Fibroblast of the conjunctiva (primary cell): Measurements from ENCODE around the gene ZNF121.
"Not testable (repeated sequence)": the region's sequence is repeated elsewhere in the genome, so short reads cannot be mapped to it uniquely, and the experiment has no call there.

ENCODE experiments used
- DNase-seq: peaks from one replicate; pipeline ENCODE4 v3.0.0-alpha.2; 2010; ENCODE audit warnings: low read depth

ZNF121 gene

DNA sequence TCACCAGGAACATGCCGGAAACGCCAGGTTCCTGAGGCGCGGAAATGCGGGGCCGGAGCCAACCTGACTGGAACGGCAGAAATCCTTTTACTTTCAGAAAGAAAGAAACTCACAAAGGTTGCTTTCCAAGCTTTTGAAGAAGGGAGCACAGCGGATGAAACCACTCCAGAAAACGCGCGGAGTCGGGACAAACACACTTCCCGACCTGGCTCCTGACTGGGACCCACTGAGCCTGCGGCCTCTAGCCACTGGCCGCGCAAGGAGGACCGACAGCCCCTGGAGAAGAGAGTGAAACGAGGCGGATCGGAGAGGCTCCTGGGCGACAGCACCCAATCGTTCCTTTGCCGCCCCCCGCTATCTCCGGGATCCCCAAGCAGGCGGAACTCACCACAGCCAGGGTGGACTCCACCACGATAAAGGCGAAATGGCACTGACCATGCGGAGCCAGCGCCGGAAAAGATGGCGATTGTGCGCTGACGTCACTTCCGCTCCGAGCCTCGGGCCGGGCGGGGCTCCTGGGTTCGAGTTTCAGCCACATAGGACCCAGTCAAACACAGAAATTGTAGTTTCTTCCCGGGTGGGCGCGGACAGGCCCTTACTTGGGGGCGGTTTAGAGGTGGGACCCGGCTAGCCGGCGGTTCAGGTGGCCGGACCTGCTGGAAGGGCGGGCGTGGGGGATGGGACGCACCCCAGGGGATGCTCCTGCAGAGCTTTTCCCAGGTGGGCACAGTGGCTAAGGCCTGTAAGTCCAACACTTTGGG, at the start of gene ZNF121:
TSS of gene ZNF121 (minus strand) at position 432 of the 761 bp plus-strand sequence. CDS start 16,407 bp downstream, outside the sequence.
- DNase-seq: peak; percentile 28

DNA sequence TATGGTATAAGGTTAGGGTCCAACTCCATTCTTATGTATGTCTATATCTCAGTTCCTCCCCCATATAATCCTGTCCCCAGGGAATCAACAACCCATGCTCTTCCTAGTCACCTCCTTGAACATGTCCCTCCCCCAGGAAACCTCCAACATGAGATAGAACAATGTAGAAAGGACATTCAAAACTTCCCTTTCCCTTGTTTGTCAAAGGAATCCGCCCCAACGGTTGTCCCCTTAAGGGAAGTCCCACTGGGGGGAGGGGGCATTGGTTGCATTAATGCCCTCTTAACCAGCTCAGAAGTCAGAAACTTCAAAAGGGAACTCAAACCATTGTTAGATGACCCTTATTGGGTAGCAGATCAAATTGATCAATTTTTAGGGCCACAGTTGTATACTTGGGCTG, 43.6 kb upstream of the ZNF121 start:
- no peak for DNase-seq

DNA sequence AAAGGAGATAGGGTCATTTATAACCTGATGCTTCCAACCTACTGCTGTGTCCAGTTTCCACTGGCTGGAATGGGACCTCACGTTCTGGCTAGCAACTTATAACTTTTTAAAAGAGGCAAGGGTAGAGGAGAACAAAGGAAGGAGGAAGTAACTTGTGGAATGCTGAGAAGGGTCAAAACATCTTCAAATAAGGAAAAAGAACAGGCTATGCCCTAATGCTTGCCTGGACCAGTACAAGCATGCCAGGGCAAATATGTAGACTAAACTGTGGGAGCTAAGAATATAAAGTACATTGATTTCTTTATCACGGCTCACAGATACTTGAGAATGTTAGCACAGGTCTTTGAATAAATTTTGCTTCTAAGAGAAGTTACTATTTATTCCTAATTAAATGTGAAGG, 38.2 kb upstream of the ZNF121 start:
- DNase-seq: no peak

DNA sequence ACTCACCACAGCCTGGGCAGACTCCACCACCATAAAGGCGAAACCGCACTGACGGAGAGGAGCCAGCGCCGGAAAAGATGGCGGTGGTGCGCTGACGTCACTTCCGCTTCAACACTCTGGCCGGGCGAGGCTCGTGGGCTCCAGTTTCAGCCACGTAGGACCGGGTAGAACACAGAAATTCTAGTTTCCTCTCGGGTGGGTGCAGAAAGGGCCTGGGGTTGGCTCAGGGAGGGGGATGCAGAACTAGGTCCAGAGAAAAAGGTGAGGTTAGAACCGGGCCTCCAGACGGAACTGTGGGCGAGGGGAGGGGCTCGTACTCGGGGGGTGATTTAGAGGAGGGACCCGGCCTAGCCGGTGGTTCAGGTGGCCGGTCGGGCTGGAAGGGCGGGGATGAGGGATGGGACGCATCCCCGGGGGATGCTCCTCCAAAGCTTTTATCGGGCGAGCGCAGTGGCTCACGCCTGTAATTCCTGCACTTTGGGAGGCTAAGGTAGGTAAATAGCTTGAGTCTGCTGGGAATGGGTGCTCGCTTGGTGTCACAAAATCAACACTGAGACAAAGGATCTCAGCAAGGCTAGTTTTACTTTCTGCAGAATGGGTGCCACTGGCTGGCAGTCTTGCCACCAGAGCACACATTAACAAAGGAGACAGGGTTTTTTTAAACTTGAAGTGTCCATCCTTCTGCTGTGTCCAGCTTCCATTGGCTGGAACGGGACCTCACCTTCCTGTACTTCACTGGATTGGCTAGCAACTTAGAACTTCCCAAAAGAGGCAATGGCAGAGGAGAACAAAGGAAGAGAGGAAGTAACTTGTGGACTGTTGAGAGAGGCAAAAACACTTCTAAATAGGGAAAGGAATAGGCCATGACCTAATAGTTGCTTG, 37.1 kb upstream of the ZNF121 start, which contains the start of gene ZNF561:
TSS of gene ZNF561 (minus strand) at position 77 of the 882 bp plus-strand sequence. CDS start 1,776 bp downstream, outside the sequence.
- peak; percentile 62 for DNase-seq

DNA sequence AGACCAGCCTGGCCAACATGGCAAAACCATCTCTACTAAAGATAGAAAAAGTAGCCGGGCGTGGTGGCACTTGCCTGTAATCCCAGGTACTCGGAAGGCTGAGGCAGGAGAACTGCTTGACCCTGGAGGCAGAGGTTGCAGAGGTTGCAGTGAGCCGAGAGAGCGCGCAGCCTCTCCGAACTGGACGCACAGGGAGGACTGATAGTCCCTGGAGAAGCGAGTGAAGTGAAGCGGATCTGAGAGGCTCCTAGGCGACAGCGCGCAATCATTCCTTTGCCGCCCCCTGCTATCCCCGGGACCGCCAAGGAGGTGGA, 36.5 kb upstream of the ZNF121 start:
- no peak for DNase-seq

DNA sequence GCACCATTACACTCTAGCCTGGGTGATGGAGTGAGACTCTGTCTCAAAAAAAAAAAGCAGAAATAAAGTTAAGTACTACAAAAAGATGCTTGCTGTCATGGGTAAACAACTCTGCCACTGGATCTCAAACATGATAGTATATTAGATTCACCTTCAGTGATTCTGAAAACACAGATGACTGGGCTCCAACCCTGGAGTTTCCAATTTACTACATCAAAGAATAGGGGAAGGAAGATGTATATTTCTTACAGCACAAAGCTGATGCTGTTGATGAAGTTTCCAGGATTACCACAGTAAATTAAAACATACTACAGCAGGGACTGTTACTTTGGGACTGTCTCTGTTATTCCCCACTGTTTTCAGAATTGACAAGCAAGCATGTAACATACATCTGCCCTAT, 31.5 kb upstream of the ZNF121 start:
- no peak for DNase-seq

DNA sequence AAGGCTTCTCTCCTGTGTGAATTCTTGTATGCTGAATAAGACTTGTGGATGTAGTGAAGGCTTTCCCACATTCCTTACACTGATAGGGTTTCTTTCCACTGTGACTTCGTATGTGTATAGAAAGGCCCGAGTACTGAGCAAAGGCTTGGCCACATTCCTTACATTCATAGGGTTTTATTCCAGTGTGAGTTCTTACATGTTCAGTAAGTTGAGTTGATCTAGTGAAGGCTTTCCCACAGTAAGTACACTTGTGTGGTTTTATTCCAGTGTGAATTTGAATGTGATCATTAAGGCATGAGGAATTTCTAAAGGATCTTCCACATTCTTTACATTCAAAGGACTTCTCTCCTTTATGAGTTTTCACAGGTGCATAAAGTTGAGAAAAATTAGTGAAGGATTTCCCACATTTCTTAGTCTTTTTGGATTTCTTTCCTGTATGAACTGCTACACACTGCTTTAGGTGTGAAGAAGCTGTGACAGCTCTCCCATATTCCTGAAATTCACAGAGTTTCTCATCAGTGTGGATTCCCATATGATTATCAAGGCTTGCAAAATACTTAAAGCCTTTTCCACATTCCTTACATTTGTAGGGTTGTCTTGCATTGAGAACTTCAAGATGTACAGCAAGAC, 26.3 kb upstream of the ZNF121 start:
- DNase-seq: no peak

DNA sequence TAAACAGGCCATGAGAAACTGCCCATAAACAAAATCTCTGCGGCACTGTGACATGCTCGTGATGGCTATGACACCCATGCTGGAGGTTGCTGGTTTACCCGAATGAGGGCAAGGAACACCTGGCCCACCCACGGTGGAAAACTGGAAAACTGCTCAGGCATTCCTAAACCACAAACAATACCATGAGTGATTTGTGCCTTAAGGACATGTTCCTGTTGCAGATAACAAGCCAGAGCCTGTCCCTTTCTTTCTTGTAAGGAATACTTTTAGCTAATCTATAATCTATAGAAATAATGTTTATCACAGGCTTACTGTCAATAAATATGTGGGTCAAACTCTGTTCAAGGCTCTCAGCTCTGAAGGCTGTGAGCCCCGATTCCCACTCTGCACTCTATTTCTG, 24.6 kb upstream of the ZNF121 start:
- DNase-seq: no peak

DNA sequence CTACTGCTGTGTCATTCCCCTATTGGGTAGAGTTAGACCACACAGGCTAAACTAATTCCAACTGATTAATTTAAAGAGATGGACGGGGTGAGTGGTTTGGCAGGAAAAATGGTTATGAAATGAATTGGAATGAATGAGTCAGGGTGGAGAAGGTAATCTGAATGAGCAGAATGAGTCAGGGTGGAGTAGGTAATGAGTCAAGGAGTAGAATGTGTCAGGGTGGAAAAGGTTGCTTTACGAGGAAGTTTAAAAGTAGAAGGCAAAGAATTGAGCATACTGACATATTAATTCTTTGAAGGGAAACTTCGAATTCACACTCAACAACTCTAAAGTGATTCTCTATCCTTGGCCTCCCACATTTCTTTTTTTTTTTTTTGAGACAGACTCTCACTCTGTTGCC, 12.7 kb upstream of the ZNF121 start:
- peak; percentile 29 for DNase-seq

DNA sequence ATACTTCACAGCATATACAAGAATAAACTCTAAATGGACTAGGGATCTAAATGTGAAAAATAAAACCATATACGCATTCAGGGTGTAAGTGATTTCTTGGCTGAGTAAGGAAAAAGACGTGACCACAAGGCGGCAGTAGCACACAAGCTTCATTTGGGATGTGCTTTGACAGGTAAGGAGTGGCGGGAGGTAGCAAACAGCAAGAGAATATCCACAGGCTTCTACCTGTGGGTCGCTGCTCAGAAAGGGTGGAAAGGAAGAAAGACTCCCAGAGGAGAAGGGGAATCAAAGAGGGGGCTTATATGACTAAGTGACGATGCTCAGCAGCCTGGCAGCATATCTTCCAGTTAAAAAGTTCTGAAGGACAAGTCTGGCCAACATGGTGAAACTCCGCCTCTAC, 2.5 kb upstream of the ZNF121 start:
- DNase-seq: peak; percentile 43

DNA sequence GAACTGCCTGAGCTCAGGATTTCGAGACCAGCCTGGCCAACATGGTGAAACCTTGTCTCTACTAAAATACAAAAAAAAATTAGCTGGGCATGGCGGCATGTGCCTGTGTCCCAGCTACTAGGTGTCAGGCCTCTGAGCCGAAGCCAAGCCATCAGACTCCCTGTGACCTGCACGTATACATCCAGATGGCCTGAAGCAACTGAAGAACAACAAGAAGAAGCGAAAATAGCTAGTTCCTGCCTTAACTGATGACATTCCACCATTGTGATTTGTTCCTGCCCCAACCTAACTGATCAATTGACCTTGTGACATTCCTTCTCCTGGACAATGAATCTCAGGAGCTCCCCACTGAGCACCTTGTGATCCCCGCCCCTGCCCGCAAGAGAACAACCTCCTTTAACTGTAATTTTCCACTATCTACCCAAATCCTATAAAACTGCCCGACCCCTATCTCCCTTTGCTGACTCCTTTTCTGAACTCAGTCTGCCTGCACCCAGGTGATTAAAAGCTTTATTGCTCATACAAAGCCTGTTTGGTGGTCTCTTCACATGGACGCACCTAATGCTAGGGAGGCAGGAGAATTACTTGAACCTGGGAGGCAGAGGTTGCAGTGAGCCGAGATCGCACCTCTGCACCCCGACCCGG, 2.1 kb downstream of the ZNF121 start:
- not testable (repeated sequence) for DNase-seq

DNA sequence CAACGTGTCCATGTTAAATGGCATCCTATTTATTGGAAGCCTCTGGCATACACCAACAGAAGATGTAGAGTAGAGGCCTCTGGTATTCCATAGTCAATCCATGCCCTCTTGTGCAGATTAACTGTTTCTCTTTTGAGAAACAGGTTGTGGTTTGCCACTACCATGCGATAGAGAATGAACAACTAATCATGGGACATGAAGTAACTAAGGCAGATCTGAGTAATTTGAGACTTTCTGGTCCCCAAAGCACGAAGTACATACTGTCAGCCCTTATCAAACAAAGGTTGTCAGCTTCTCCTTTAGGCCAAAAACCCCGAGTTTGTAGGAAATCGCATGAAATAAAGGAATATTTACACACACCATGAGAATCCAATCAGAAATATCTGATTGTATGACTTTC, 3.6 kb downstream of the ZNF121 start:
- no peak for DNase-seq

DNA sequence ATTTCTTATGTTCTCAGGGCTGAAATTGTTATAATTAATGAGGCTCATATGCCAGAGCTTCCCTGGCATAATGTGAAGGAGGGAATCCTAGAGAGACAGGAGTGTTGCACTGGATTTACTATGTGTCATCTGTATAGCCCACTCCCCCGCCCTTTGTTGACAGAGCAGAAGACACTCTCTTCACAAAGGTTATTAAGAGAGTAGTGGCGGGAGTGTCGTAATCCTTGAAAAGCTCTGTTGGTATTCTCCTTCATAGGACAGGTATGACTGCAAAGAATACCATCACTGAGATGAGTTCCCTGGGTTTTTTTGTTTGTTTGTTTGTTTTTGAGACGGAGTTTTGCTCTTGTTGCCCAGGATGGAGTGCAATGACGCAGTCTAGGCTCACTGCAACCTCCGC, 14.0 kb downstream of the ZNF121 start:
- no peak for DNase-seq

DNA sequence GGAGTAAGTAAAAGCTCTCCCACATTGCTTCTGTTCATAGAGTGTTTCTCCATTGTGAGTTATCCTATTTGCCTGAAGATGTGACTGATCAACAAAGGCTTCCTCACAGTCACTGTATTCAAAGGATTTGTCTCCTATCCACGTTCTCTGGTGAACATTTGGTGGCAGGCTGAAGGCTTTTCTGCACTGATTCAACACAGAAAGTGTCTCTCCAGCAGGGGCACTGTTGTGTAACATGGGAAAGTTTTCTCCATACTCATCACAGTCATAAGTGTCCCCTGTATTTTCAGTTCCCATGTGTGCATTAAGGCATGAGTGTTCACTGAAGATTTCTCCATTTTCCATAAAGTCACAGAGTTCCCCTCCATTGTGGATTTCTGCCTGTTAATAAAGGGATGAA, 17.6 kb downstream of the ZNF121 start:
- no peak for DNase-seq

DNA sequence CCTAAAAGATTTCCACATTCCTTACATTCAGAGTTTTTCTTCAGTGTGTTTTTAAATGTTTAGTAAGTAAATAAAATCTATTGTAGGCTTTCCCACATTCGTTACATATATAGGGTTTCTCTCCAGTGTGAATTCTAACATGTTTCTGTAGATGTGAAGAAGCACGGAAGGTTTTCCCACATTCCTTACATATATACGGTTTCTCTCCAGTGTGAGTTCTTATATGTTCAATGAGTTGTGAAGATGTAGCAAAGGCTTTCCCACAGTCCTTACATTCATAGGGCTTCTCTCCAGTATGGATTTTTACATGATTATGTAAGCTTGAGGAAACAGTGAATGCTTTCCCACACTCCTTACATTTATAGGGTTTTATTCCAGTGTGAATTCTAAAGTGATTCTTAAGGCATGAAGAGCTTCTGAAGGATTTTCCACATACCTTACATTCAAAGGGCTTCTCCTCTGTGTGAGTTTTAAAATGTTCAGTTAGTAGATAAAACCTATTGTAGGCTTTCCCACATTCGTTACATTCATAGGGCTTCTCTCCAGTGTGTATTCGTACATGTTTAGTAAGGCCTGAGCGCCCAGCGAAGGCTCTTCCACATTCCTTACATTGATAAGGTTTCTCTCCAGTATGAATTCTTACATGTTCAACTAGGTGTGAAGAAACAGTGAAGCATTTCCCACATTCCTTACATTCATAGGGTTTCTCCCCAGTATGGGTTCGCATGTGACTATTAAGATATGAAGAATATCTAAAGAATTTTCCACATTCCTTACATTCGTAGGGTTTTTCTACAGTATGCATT, 18.2 kb downstream of the ZNF121 start:
- no peak for DNase-seq

DNA sequence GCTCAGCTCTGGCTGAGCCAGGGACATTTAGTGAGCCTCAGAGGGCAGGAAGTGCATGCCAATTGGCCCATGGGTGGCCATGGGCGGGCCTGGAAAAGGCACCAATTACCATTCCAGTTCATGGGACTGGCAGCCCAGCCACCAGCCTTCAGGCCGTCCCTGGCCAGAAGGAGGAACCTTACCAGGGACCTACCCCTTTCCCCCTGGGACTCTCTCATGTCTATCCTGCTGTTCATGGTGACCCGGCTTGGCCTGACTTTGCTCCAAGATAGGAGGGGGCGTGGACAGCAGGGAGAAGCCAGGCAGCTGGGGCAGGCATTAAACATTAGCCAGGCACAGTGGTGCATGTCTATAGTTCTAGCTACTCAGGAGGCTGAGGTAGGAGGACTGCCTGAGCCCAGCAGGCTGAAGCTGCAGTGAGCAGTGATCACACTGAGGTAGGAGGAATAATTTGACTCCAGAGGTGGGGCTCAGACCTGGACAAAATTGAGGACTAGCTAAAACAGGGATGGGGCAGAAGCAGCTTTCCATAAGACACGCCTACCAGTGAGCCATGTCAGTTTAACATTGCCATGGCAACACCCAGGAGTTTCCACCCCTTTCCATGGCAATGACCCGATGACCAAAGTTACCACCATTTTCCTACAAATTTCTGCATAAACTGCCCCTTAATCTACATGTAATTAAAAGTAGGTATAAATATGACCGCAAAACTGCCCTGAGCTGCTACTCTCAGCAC, 31.6 kb downstream of the ZNF121 start:
- no peak for DNase-seq

DNA sequence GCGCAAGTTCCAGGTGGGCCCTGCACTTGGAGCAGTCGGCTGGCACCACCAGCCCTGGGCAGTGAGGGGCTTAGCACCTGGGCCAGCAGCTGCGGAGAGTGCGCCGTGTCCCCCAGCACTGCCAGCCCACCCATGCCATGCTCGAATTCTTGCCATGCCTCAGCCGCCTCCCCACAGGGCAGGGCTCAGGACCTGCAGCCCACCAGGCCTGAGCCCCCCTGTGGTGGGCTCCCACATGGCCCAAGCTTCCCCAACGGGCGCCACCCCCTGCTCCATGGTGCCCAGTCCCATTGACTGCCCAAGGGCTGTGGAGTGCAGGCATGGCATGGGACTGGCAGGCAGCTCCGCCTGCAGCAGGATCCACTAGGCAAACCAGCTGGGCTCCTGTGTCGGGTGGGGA, 36.4 kb downstream of the ZNF121 start:
- no peak for DNase-seq

DNA sequence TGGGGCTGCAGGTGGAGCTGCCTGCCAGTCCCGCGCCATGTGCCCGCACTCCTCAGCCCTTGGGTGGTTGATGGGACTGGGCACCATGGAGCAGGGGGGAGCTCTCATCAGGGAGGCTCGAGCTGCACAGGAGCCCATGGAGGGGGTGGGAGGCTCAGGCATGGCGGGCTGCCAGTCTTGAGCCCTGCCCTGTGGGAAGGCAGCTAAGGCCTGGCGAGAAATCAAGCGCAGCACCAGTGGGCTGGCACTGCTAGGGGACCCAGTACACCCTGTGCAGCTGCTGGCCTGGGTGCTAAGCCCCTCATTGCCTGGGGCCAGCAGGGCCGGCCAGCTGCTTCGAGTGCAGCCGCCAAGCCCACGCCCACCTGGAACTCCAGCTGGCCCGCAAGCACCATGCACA, 43.0 kb downstream of the ZNF121 start:
- not testable (repeated sequence) for DNase-seq

DNA sequence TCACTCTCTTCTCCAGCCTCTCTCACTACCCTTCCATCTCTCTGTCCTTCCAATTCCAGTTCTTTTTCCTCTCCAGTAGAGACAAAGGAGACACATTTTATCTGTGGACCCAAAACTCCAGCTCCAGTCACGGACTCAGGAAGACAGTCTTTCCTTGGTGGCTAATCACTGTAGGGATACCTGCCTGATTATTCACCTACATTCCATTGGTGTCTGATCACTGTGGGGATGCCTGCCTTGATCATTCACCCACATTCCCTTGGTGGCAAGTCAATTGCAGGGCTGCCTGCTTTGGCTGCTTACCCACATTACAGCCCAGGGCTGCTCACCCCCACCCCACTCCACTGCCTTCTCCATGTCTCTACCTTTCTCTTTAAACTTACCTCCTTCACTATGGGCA, 44.4 kb downstream of the ZNF121 start:
- not testable (repeated sequence) for DNase-seq

DNA sequence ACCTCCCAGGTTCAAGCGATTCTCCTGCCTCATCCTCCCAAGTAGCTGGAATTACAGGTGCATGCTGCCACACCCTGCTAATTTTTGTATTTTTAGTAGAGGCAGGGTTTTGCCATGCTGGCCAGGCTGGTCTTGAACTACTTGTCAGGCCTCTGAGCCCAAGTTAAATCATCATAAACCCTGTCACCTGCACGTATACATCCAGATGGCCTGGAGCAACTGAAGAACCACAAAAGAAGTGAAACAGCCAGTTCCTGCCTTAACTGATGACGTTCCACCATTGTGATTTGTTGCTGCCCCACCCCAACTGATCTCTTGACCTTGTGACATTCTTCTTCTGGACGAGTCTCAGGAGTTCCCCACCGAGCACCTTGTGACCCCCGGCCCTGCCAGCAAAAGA, 45.1 kb downstream of the ZNF121 start:
- DNase-seq: not testable (repeated sequence)
